ENCODE measurements around the gene FAM110C.
"Not testable (repeated sequence)": the region's sequence is repeated elsewhere in the genome, so short reads cannot be mapped to it uniquely, and the experiment has no call there.

Gene FAM110C, protein sequence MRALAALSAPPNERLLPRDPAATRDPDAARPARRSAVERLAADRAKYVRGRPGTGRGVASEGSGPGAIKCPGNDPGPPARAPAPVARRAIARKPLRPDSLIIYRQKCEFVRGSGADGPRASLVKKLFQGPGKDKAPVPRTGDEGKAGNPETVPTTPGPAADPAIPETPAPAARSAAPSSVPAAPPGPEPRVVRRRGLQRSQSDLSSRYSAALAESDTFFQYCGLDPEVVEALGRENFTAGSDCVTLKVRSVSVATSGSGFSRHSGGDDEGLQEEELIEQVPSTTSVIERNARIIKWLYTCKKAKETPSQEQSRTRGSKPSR

DNA sequence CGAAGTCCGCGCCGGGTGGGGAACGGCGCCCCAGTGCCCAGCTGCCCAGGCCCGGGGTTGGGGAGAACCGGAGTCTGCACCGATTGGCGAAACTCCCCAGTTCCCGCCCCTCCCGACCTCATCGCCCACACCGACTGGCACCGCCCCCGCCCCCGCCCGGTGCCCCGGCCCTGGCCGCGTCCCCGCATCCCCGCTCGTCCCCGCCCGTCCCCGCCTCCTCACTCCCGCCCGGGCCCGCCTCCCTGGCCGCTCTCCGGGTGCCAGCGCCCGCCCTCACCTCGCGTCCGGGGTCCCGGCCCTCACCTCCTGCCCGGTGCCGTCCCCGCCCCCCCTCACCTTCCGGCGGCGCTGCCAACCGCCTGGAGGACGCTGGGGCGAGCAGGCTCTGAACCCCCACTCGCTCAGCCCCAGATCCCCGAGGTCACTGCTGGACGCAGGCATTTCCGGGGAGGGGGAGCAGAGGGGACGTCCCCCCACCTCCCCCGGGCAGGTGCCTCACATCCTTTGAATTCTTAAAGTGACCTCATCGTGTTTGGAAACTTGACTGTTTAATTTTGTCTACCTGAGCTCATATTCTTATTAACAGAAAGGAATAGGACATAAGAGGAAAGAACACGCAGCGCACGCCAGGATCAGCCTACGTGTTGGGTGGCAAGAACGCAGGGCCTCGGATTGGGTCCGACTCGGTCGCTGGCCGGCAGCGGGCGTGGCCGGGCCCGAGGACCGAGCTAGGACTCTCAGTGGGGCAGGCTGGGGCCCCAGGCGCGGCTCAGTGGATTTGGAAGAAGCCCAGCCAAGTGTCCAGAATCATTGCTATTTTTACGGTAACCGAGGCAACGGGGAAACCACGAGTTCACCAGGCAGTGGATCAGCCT is at the start of gene FAM110C:
TSS of gene FAM110C (minus strand) at position 35 of the 875 bp plus-strand sequence. CDS start 120 bp downstream, outside the sequence.
- DNase-seq (ENCODE audit: low read depth), result peak; percentile 33

DNA sequence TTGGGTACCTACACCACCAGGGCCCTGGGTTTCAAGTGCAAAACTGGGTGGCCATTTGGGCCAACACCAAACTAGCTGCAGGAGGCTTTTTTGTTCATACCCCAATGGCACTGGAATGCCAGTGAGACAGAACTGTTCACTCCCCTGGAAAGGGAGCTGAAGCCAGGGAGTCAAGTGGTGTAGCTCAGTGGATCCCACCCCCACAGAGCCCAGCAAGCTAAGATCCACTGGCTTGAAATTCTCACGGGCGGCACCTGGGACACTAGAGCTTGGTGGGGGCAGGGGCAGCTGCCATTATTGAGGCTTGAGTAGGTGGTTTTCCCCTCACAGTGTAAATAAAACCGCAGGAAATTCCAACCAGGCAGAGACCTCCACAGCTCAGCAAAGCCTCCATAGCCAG is 46.0 kb upstream of the FAM110C start:
- no peak for DNase-seq (ENCODE audit: low read depth)

DNA sequence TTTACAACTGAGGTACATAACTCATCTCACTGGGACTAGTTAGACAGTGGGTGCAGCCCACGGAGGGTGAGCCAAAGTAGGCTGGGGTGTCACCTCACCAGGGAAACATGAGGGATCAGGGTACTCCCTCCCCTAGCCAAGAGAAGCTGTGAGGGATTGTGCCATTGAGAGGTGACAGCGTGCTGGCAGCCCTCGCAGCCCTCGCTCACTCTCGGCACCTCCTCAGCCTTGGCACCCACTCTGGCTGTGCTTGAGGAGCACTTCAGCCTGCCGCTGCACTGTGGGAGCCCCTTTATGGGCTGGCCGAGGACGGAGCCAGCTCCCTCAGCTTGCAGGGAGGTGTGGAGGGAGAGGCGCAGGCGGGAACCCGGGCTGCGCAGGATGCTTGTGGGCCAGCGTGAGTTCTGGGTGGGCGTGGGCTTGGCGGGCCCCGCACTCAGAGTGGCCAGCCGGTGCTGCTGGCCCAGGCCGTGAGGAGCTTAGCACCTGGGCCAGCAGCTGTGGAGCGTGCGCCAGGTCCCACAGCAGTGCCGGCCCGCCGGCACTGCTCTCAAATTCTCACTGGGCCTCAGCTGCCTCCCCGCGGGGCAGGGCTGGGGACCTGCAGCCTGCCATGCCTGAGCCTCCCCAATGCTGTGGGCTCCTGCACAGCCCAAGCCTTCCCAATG is 44.5 kb upstream of the FAM110C start:
- no peak for DNase-seq (ENCODE audit: low read depth)

DNA sequence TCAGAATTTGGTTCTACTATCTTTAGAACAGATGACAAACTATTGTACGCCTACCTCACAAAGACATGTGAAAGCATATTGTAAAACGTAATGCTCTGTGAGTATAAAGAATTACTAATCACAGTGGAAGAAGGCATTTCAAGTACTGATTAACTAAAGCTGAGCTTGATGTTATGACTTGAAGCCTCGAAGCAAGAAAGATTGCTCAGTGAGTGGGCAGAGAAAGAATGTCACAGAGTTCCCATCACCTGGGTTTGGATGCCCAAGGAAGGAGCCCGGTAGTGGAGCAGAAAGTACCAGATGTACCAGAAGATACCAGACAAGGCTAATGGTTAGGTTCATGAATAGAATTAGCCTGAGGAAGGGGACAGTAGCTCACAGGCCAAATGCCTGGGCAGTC is 39.5 kb upstream of the FAM110C start:
- DNase-seq (ENCODE audit: low read depth), result no peak

DNA sequence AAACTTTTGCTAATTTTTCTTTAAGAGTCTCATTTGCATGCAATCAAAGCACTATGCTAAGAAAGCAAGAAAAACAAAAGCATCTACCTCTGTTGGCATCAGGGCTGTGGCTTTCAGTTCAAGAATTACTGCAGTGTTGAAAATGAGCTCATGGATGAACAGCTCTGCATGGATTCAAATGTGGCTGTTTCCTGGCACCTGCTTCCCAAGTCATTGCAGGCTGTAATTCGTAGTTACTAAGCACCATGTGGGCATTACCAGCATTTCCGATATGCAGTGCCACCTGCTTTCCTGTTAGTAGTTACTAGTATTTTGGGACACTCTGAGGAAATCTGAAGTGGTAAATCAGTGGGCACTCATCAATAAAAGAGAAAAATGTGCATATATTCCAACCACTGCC is 37.8 kb upstream of the FAM110C start:
- DNase-seq (ENCODE audit: low read depth), result no peak

DNA sequence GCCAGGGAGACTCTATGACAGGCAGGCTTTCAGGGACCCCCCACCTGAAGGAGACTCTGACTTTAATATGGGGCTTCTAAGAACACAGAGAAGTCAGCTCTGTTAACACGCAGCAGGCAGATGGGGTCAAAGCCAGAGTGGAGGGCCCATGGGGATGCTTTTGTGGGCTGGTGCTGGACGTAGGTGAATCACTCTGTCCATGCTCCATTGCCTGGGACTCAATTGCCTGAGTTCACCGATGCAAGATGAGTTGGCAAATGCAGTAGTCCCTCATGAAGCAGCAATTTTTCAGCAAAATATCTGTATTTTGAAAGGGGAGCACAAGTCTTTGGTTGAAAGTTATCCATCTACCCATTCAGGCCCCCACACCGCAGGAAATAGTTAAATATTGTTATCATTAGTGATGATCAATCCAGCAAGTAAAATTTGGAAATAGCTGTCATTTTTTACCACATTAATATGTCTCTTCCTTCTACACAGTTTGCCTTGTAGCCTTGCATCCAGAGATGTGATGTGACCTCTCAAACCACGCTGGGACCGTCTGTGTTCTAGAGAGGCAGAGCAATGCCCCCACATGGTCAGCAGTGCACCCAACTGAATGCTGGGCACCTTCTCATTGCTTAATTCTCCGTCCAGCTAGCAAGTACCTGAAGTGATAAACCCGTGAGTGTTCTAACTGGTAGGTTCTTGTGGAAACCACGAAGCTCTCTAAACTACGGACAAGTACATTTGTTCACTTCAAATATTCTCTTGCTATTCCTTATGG is 34.8 kb upstream of the FAM110C start:
- DNase-seq (ENCODE audit: low read depth), result no peak

DNA sequence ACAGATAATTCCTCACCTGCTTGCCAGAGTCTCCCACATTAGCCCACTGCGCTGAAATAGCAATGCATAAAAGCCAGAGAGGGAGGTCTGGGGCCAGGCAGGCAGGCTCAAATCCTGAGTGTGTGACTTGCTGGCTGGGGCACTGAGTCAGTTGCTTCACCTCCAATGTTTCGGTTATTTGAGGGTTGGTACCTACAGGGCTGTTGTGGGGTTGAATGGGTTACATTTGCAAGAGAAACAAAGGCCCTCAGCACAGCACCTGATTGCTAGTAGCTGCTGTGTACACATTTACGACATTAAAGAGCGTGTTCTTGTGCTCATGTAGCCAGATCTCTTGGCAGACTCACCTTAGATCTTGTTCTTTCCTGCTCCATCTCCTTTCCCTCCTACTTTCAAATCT is 34.1 kb upstream of the FAM110C start:
- no peak for DNase-seq (ENCODE audit: low read depth)

DNA sequence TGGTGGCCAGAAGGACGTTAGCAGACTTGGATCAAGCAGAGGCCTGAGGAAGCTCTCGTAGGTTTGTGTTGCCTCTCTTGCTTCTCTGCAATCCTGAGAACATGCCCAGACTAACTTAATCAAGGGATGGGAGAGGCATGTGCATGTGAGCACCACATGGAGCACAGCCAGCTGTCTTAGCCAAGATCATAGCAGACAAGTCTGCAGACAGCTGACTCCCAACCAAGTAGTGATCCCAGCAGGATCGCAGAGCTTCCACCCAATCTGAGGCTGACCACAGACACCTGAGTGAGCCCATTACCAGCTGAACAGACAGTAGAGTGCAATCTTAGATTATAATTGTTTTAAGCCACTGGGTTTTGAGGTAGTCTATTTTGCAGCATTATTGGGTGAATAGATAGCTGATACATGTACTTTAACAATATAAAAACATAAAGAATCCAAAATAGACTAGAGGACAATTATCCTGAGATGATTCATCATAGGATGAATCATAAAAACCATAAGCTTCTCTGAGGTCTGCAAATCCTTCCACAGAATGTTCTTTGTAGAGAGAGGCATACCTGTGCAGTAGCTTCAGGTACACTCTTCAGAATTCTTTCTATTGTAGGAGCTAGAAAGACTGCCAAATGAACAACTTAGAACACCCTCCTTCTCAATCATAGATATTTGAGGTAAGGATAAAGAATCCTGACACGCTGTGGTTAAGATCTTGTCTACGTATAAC is 25.2 kb upstream of the FAM110C start:
- no peak for DNase-seq (ENCODE audit: low read depth)

DNA sequence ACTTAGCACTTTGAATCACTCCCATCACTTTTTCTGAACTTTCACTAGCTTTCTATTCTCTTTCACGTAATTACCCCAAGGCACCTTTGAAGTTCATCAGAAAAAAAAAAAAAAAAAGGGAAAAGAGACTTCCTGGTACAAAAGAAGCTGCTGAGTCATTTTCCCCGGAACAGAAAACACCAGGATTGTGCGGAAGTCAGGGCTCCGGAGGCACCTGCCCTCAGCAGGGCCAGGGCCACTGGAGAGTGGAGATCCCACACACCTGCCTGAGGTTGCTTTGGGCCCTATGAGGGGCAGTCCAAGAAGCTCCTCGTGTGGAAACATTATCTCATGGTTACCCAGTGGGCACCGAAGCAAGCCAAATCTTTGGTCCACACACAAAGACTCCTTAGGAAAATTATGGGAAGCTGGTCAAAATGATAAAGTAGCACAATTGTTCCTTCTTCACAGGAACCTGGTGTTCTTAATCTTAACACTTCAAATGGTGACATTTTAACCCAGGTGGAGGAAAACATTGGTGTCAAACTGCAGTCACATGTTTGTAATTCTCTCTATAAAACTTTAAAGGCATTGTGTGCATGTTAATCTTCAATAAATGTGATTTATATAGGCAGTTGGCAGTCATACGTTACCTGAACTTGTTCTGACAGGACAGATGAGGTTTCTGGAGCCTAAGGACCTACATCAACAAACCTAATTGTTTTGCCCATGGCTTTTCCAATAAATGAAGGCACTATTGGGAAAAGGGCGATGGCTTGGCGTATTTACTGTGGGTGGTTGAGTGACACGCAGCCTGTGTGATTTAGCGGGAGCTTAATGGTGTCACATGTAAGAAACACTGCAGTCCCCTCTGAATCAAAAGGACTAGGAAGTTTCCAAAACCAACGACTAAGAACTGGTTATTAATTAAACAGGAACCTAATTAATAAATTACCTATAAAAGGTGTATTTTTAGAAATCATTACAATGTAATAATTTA is 23.4 kb upstream of the FAM110C start:
- DNase-seq (ENCODE audit: low read depth), result no peak

DNA sequence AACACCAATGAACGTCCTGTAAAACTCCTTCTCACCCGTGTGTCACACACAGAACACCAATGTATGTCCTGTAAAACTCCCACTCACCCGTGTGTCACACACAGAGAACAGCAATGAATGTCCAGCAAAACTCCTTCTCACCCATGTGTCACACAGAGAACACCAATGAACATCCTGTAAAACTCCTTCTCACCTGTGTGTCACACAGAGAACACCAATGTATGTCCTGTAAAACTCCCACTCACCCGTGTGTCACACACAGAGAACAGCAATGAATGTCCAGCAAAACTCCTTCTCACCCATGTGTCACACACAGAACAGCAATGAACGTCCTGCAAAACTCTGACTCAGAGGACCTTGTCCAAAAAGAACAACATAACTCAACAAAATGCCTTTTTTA is 22.3 kb upstream of the FAM110C start:
- not testable (repeated sequence) for DNase-seq (ENCODE audit: low read depth)

DNA sequence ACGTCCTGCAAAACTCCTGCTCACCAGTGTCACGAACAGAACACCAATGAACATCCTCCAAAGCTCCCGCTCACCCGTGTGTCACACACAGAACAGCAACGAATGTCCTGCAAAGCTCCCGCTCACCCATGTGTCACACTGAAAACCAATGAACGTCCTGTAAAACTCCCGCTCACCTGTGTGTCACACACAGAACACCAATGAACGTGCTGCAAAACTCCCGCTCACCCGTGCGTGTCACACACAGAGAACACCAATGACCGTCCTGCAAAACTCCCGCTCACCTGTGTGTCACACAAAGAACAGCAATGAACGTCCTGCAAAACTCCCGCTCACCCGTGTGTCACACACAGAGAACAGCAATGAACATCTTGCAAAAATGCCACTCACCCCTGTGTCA is 20.5 kb upstream of the FAM110C start:
- no peak for DNase-seq (ENCODE audit: low read depth)

DNA sequence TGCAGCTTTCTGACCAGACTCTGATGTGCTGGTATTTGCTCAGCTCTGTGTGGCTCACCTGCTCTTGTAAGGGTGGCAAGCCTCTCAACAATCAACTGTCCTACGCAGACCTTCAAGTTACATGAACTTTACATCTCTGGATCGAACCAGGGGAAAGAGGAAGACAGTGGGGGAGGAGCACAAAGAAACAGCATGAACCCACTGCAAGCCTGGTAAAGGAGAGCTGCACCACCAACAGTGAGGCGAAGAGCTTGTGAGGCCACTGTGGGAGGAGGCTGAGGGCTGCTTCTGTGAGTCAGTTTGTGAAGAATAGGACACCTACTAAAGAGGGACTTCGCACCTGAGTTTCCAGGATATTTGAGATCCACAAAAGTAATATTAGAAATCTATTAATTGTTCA is 18.8 kb upstream of the FAM110C start:
- no peak for DNase-seq (ENCODE audit: low read depth)

DNA sequence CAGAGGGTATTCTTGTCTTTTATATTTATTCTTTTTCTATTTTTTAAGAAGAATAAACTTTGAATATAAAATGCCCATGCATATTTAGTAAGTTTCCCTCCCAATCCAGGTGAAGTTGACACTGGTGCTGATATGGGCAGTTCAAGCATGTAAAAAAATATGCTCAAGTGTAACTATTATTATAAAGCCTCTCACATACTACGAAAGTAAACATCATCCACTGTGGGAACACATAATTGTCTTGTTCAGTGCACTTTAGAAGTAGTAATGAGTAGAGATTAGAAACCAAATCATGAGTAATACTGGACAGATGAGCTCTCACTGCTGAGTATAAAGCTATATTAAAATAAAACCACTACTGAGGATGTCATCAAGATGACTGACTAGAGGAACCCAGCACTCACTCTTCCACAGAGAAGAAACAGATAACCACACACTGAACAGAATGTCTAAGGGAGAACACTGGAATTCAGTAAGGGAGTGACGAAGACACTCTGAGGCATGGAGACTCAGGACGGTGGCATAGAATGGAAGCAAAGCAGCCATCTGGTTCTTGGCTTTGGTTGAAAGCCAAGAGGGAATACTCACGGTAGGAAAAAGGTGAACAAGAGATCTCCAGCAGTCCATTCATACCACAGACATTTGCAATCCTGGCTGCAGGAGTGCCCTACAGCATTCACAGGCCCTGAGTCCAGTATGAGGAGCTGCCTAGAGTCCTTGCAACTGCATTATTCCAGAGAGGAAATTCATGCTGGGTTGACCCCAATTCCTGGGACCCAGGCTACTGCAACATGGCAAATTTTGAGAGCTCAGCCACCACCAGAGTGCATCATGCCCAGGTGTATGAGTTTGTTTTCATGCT is 9.5 kb upstream of the FAM110C start:
- no peak for DNase-seq (ENCODE audit: low read depth)

DNA sequence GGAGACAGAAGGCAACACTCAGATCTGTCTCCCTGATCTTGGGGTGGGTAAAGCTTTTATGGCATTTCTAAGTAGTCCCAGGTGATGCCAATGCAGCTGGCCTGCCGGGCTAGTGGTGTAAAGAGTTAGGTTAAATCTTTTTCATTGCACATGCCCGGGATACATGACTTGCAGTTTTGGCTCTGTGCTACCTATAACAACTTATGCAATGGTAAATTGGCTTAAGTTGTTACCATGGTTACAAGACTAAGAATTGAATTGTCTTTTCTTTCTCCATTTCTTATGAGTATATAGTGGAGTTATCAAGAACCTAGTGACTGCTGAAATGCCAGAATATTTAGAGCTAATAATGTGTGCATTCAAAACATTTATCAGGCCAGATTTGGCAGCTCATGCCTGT is 5.3 kb upstream of the FAM110C start:
- no peak for DNase-seq (ENCODE audit: low read depth)

DNA sequence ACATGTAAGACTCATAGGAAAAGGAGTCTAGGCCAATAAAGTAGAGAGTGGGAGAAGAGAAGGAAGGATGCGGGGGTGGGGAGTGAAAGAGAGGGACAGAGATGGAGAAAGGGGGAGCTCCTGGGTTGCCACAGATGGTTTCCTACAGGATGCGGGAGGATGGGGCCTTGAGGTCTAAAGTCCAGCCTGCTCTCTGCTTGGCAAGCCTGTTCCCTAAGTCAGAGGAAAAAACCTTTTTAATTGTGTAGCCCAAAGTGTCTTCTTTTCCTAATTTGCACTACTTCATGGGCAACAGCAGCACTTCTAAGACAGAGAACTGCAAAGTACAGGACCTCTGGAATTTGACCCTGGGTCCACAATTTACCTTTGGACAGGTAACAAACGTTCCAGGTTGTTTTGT is 1.4 kb upstream of the FAM110C start:
- DNase-seq (ENCODE audit: low read depth), result no peak

DNA sequence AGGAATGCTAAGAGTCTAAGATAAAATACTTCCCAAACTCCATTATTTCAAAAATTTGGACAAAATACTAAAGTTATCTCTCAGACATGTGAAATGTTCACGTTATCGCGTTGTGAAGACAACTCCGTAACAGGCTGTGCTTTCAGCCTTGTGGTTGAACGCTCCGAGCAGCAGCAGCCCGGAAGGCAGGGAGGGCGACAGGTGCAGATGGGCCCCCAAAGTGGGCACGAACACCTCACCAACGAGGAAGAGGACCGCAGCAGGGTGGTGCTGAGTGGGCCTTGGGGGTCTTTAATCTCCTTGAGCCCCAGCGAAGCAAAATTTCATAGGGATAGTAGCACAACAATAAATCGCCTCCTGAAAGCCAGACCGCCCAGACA is 1.0 kb upstream of the FAM110C start:
- no peak for DNase-seq (ENCODE audit: low read depth)

DNA sequence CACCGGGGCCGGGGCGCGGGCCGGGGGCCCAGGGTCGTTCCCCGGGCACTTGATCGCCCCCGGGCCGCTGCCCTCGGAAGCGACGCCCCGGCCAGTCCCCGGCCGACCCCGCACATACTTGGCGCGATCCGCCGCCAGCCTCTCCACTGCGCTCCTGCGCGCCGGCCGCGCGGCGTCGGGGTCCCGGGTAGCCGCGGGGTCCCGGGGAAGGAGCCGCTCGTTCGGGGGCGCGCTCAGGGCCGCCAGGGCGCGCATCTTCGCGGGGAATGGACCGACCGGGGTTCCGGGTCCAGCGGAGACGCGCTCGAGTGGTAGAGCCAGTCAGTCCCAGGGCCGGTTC is 204 bp downstream of the FAM110C start:
- DNase-seq (ENCODE audit: low read depth), result no peak

DNA sequence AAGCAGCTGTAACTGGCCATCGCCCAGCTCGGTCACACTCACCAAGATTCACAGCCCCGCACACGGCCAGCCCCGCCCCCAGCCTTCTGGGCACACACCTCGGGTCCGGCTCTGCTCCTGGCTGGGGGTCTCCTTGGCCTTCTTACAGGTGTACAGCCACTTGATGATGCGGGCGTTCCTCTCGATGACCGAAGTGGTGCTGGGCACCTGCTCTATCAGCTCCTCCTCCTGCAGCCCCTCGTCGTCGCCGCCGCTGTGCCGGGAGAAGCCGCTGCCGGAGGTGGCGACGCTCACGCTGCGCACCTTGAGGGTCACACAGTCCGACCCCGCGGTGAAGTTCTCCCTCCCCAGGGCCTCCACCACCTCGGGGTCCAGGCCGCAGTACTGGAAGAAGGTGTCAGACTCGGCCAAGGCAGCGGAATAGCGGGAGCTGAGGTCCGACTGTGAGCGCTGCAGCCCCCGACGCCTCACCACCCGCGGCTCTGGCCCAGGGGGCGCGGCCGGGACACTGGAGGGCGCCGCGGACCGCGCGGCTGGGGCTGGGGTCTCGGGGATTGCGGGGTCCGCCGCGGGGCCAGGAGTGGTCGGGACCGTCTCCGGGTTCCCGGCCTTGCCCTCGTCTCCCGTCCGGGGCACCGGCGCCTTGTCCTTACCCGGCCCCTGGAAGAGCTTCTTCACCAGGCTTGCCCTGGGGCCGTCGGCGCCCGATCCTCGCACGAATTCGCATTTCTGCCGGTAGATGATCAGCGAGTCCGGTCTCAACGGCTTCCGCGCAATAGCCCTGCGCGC is 769 bp downstream of the FAM110C start:
- DNase-seq (ENCODE audit: low read depth), result no peak

All from activated T-helper 1 cell treated with Interleukin-2 at 50 U/mL for 16 hours (primary cell).